ENCODE measurements around the gene ZFHX2. TPM values are rescaled to one million over a fixed set of nuclear protein-coding genes. Genes with fewer than 3 reads are reported as not detected.
"Not testable (repeated sequence)": the region's sequence is repeated elsewhere in the genome, so short reads cannot be mapped to it uniquely, and the experiment has no call there.

The ZFHX2 gene
- total RNA-seq, 1 donor from 2014 or later, result 0.74 TPM

GRCh38 chr14:23588884-23589598, 37.5 kb upstream of the ZFHX2 start:
- intact Hi-C loops (cut with DNase I), result no loop called here

GRCh38 chr14:23584527-23585203, 33.1 kb upstream of the ZFHX2 start:
- intact Hi-C loops (cut with DNase I); H3K36me3 ChIP-seq; H3K9me3 ChIP-seq; H3K4me3 ChIP-seq; H3K27ac ChIP-seq; H3K4me1 ChIP-seq; H3K27me3 ChIP-seq: not testable (repeated sequence)
- DNase-seq (ENCODE audit: extremely low spot score in 2 of 2), result peak in 1 of 2 donors; percentile 52

More at GRCh38 chr14:23588884-23589598, 37.5 kb upstream of the ZFHX2 start:
- H3K9me3 ChIP-seq, result no peaks in the 10 kb centered on the region
- H3K36me3 ChIP-seq, result no peaks in the 10 kb centered on the region
- H3K4me3 ChIP-seq, result no peak overlapping the region
- H3K4me1 ChIP-seq, result no peaks in the 10 kb centered on the region
- TF ChIP-seq CTCF (IDR thresholded peaks at IDR 0.05) (peak; percentile 25 to 59 (median 31)), POLR2A (IDR thresholded peaks at IDR 0.05) (no peak)
- no peak overlapping the region for H3K27ac ChIP-seq
- no peak for DNase-seq (ENCODE audit: extremely low spot score in 2 of 2)
- no peaks in the 10 kb centered on the region for H3K27me3 ChIP-seq

- H3K4me1 ChIP-seq; H3K27me3 ChIP-seq; H3K36me3 ChIP-seq; intact Hi-C loops (cut with DNase I); H3K27ac ChIP-seq; H3K9me3 ChIP-seq; H3K4me3 ChIP-seq: not testable (repeated sequence)
- peak in 1 of 2 donors; percentile 29 for DNase-seq (ENCODE audit: extremely low spot score in 2 of 2)
These were observed 32.4 kb upstream of the ZFHX2 start for GRCh38 chr14:23583761-23584526.

- Histone ChIP-seq H3K36me3 (no peaks in the 10 kb centered on the region), H3K27ac (no peak overlapping the region), H3K4me3 (no peak overlapping the region), H3K4me1 (peaks cover under 1% of the 10 kb centered on the region), H3K27me3 (no peaks in the 10 kb centered on the region), H3K9me3 (no peaks in the 10 kb centered on the region)
- intact Hi-C loops (cut with DNase I), result no loop called here
- TF ChIP-seq CTCF (IDR thresholded peaks at IDR 0.05), result no peak
- no peak for TF ChIP-seq POLR2AphosphoS5 (IDR thresholded peaks at IDR 0.05; ENCODE audit: insufficient read depth in 1 of 2, low read depth in 1 of 2)
- no peak for TF ChIP-seq POLR2A (IDR thresholded peaks at IDR 0.05)
- DNase-seq (ENCODE audit: extremely low spot score in 2 of 2), result no peak
These were observed 31.6 kb upstream of the ZFHX2 start for GRCh38 chr14:23582906-23583760.

GRCh38 chr14:23580948-23581281, 29.4 kb upstream of the ZFHX2 start:
- TF ChIP-seq CTCF (IDR thresholded peaks at IDR 0.05) (no peak), POLR2A (IDR thresholded peaks at IDR 0.05) (no peak), POLR2AphosphoS5 (IDR thresholded peaks at IDR 0.05; ENCODE audit: insufficient read depth in 1 of 2, low read depth in 1 of 2) (no peak)
- peak in 1 of 2 donors; percentile 32 for DNase-seq (ENCODE audit: extremely low spot score in 2 of 2)
- peaks cover 23% of the 10 kb centered on the region for H3K4me1 ChIP-seq
- no peak overlapping the region for H3K27ac ChIP-seq
- H3K36me3 ChIP-seq, result no peaks in the 10 kb centered on the region
- H3K4me3 ChIP-seq, result no peak overlapping the region
- intact Hi-C loops (cut with DNase I), result no loop called here
- H3K9me3 ChIP-seq, result no peaks in the 10 kb centered on the region
- peaks cover 10% of the 10 kb centered on the region for H3K27me3 ChIP-seq

Measured in vagina (tissue), 2 donors.